IMR-90 (cell line): Measurements from ENCODE around the gene SLC4A7.

ENCODE experiments used
- BHLHE40 ChIP-seq: fragments of 150-350 bp; IDR thresholded peaks from 2 replicates; pipeline ENCODE4 v1.6.1; 2016; ENCODE audit warnings: mild to moderate bottlenecking, low read depth, low read length
- CEBPB ChIP-seq: IDR thresholded peaks from 2 replicates; pipeline ENCODE4 v1.6.1; 2012; ENCODE audit warnings: low read depth, low read length, improper control_type of control experiment
- CHD1 ChIP-seq: IDR thresholded peaks from 2 replicates; pipeline ENCODE4 v1.6.1; 2012; ENCODE audit warnings: low read depth, low read length, improper control_type of control experiment
- ELK1 ChIP-seq: fragments of 150-350 bp; IDR thresholded peaks from 2 replicates; pipeline ENCODE4 v1.6.1; 2016; ENCODE audit warnings: low read depth, mild to moderate bottlenecking, low read length, moderate library complexity, borderline replicate concordance
- MAFK ChIP-seq: IDR thresholded peaks from 2 replicates; pipeline ENCODE4 v1.6.1; 2012; ENCODE audit warnings: low read depth, low read length, improper control_type of control experiment
- MAZ ChIP-seq: IDR thresholded peaks from 2 replicates; pipeline ENCODE4 v1.6.1; 2012; ENCODE audit warnings: low read depth, mild to moderate bottlenecking, low read length, improper control_type of control experiment, moderate library complexity, borderline replicate concordance
- MXI1 ChIP-seq: IDR thresholded peaks from 2 replicates; pipeline ENCODE4 v1.6.1; 2012; ENCODE audit warnings: low read depth, mild to moderate bottlenecking, low read length, moderate library complexity, borderline replicate concordance
- NFE2L2 ChIP-seq: fragments of 150-350 bp; IDR thresholded peaks from 2 replicates; pipeline ENCODE4 v1.6.1; 2016; ENCODE audit warnings: low read depth, mild to moderate bottlenecking, low read length
- POLR2A ChIP-seq: IDR thresholded peaks from 2 replicates; pipeline ENCODE4 v1.6.1; 2012; ENCODE audit warnings: mild to moderate bottlenecking, low read depth, low read length
- RFX5 ChIP-seq: IDR thresholded peaks from 2 replicates; pipeline ENCODE4 v1.8.0; 2012; ENCODE audit warnings: low read depth, mild to moderate bottlenecking, low read length, moderate library complexity
- SMC3 ChIP-seq: fragments of 150-350 bp; IDR thresholded peaks from 2 replicates; pipeline ENCODE4 v1.6.1; 2016; ENCODE audit warnings: low read depth, mild to moderate bottlenecking, antibody characterized with exemption, low read length, moderate library complexity
- USF2 ChIP-seq: fragments of 150-350 bp; IDR thresholded peaks from 2 replicates; pipeline ENCODE4 v1.6.1; 2017; ENCODE audit warnings: mild to moderate bottlenecking, antibody characterized with exemption, low read length, low read depth
- TF ChIP-seq, protein P1 (sequence below): conservative IDR thresholded peaks from 2 replicates; pipeline ENCODE4 v1.5.1; 2012; ENCODE audit warnings: mild to moderate bottlenecking, low read depth, low read length, improper control_type of control experiment

- TF ChIP-seq, protein P1, sequence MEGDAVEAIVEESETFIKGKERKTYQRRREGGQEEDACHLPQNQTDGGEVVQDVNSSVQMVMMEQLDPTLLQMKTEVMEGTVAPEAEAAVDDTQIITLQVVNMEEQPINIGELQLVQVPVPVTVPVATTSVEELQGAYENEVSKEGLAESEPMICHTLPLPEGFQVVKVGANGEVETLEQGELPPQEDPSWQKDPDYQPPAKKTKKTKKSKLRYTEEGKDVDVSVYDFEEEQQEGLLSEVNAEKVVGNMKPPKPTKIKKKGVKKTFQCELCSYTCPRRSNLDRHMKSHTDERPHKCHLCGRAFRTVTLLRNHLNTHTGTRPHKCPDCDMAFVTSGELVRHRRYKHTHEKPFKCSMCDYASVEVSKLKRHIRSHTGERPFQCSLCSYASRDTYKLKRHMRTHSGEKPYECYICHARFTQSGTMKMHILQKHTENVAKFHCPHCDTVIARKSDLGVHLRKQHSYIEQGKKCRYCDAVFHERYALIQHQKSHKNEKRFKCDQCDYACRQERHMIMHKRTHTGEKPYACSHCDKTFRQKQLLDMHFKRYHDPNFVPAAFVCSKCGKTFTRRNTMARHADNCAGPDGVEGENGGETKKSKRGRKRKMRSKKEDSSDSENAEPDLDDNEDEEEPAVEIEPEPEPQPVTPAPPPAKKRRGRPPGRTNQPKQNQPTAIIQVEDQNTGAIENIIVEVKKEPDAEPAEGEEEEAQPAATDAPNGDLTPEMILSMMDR: no peak
- TF ChIP-seq MAZ (no peak; the same call in 1 of the 2 replicates), NFE2L2 (no peak), BHLHE40 (no peak), POLR2A (peak; percentile 38; the same call in 1 of the 2 replicates), CHD1 (peak; percentile 67; the same call in 1 of the 2 replicates), USF2 (no peak), SMC3 (no peak), CEBPB (no peak), MAFK (no peak), RFX5 (no peak), ELK1 (no peak), MXI1 (peak; percentile 83; the same call in 1 of the 2 replicates)
These were observed 818 bp downstream of the SLC4A7 start for GRCh38 chr3:27483117-27484014.
